Lower leg skin (tissue), 3 donors: ENCODE results near the gene WWC1.

Experiments used
- POLR2A ChIP-seq, 2 donors: fragments of 450-650 bp; IDR thresholded peaks; one replicate each; pipeline ENCODE4 v1.6.1; 2016 to 2017; ENCODE audit warnings: antibody characterized with exemption in 2 of 2, mild to moderate bottlenecking in 1 of 2, moderate library complexity in 1 of 2
- TF ChIP-seq, protein P1 (sequence below), 3 donors: fragments of 450-650 bp; IDR thresholded peaks; one replicate each; pipeline ENCODE4 v1.5.1; 2016; ENCODE audit warnings: antibody characterized with exemption in 3 of 3, mild to moderate bottlenecking in 3 of 3, moderate library complexity in 2 of 3

DNA sequence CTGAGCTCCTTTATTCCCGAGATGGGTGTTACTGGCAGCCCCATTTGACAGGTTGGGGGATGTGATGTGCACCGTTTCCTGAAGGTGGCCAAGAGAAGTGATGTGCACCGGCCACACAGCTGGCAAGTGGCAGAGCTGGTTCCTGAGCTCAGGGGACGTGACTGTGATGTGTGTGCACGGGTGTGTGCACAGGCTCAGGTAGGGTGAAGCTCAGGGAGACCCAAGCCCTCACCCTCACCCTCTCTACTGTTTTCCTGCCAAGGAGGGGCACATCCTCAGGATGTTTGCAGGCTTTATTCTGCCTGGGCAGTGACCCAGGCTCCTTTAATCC is 56.6 kb downstream of the WWC1 start:
- TF ChIP-seq, protein P1, sequence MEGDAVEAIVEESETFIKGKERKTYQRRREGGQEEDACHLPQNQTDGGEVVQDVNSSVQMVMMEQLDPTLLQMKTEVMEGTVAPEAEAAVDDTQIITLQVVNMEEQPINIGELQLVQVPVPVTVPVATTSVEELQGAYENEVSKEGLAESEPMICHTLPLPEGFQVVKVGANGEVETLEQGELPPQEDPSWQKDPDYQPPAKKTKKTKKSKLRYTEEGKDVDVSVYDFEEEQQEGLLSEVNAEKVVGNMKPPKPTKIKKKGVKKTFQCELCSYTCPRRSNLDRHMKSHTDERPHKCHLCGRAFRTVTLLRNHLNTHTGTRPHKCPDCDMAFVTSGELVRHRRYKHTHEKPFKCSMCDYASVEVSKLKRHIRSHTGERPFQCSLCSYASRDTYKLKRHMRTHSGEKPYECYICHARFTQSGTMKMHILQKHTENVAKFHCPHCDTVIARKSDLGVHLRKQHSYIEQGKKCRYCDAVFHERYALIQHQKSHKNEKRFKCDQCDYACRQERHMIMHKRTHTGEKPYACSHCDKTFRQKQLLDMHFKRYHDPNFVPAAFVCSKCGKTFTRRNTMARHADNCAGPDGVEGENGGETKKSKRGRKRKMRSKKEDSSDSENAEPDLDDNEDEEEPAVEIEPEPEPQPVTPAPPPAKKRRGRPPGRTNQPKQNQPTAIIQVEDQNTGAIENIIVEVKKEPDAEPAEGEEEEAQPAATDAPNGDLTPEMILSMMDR (IDR thresholded peaks at IDR 0.05): no peak
- TF ChIP-seq POLR2A (IDR thresholded peaks at IDR 0.05): no peak
